HepG2 (cell line): ENCODE results near the gene OPRM1. TPM values are rescaled to one million over a fixed set of nuclear protein-coding genes. Genes with fewer than 3 reads are reported as not detected.

Experiments
- ATAC-seq: fragments of 200-7000 bp; cut with Tn5 transposase; 3 replicates; pipeline ENCODE4 v1.9.1; 2020; ENCODE audit warnings: mild to moderate bottlenecking, moderate library complexity
- BruUV-seq: library from RNA; stranded (reverse); fragments of 400-500 nt; replicated peaks from 2 replicates; lab custom pipeline; 2021; lab: Mats Ljungman, UMichigan
- CTCF ChIA-PET: fragments of 300-600 bp; formaldehyde crosslinking; extraction: SDS; loops from one replicate; lab custom pipeline; 2021; ENCODE audit warnings: low total read pairs, inconsistent platforms, low intra/inter-chr PET ratio; lab: Yijun Ruan, JAX
- POLR2A ChIA-PET: fragments of 350-600 bp; sonication (Branson Sonifier 250); formaldehyde crosslinking; loops from one replicate; lab custom pipeline; 2020; ENCODE audit warnings: antibody characterized with exemption, inconsistent platforms; lab: Yijun Ruan, JAX
- DNase-seq: peaks from one replicate; pipeline ENCODE4 v3.0.0-alpha.2; 2015; ENCODE audit warnings: low spot score
- FAIRE-seq: peaks from 3 replicates; lab custom pipeline; 2011; peaks lifted over from hg19 to GRCh38; lab: Jason Lieb, UNC
- H2AFZ ChIP-seq: one replicate; pipeline ENCODE4 v1.6.1; 2011; ENCODE audit warnings: low read length, inconsistent platforms
- H3K27ac ChIP-seq: fragments of 300-600 bp; 3 replicates; pipeline ENCODE4 v1.8.0; 2011; ENCODE audit warnings: mixed run types, mild to moderate bottlenecking, mixed read lengths, low read length, inconsistent platforms; ENCODE audit not compliant: insufficient read depth; ENCODE audit errors: extremely low read length
- H3K27me3 ChIP-seq, 2 experiments: fragments of 200-600 bp in 1 of 2; 2 replicates in 1 of 2; 3 replicates in 1 of 2; pipeline versions ENCODE4 v1.6.0 to v1.8.0; 2011; ENCODE audit warnings: low read length in 2 of 2, mild to moderate bottlenecking in 2 of 2, moderate library complexity in 2 of 2, inconsistent platforms in 1 of 2; ENCODE audit not compliant: insufficient read depth in 2 of 2, control insufficient read depth in 1 of 2
- H3K36me3 ChIP-seq, 2 experiments: fragments of 200-600 bp in 1 of 2; replicated peaks in 1 of 2; 2 replicates in 1 of 2; 3 replicates in 1 of 2; pipeline versions ENCODE4 v1.5.1 to v1.8.0; 2011; ENCODE audit warnings: low read length in 2 of 2, inconsistent platforms in 1 of 2; ENCODE audit not compliant: insufficient read depth in 2 of 2, control insufficient read depth in 1 of 2
- H3K4me1 ChIP-seq: 2 replicates; pipeline ENCODE4 v1.5.1; 2012; ENCODE audit warnings: low read length, inconsistent platforms; ENCODE audit not compliant: insufficient read depth
- H3K4me2 ChIP-seq: 2 replicates; pipeline ENCODE4 v1.6.0; 2011; ENCODE audit warnings: low read depth, low read length, inconsistent platforms
- H3K4me3 ChIP-seq, 3 experiments: fragments of 200-600 bp in 1 of 3; sonication (generic), shearing (Covaris generic) in 1 of 3; replicated peaks in 1 of 3; 2 replicates each; pipeline ENCODE4 v1.5.1; 2011 to 2016; ENCODE audit warnings: low read length in 3 of 3, inconsistent platforms in 2 of 3, low read depth in 2 of 3, mild to moderate bottlenecking in 2 of 3, control low read depth in 1 of 3, mixed read lengths in 1 of 3; ENCODE audit not compliant: insufficient read depth in 1 of 3
- H3K79me2 ChIP-seq: one replicate; pipeline ENCODE4 v1.6.1; 2011; ENCODE audit warnings: low read length, inconsistent platforms; ENCODE audit not compliant: insufficient read depth
- H3K9ac ChIP-seq: 2 replicates; pipeline ENCODE4 v1.6.0; 2011; ENCODE audit warnings: mild to moderate bottlenecking, low read depth, low read length, inconsistent platforms; ENCODE audit not compliant: insufficient read depth
- H3K9me3 ChIP-seq: 2 replicates; pipeline ENCODE4 v1.5.1; 2012; ENCODE audit warnings: mild to moderate bottlenecking, low read length
- H4K20me1 ChIP-seq: 2 replicates; pipeline ENCODE4 v1.6.0; 2011; ENCODE audit warnings: inconsistent platforms, mild to moderate bottlenecking, low read length, moderate library complexity; ENCODE audit not compliant: insufficient read depth
- MAFF ChIP-seq: IDR thresholded peaks from 2 replicates; pipeline ENCODE4 v1.6.1; 2011; ENCODE audit warnings: low read depth, low read length, improper control_type of control experiment
- MAFK ChIP-seq, 2 experiments: IDR thresholded peaks in 1 of 2; conservative IDR thresholded peaks in 1 of 2; 2 replicates each; pipeline ENCODE4 v1.6.1; 2011; ENCODE audit warnings: improper control_type of control experiment in 2 of 2, low read length in 2 of 2
- NFE2L1 ChIP-seq: sonication (generic); formaldehyde crosslinking; IDR thresholded peaks from 2 replicates; pipeline ENCODE4 v1.4.0; 2020; ENCODE audit warnings: missing genetic modification reagents, mild to moderate bottlenecking, borderline replicate concordance
- ONECUT2 ChIP-seq: sonication (generic); formaldehyde crosslinking; IDR thresholded peaks from 2 replicates; pipeline ENCODE4 v1.4.0; 2020; ENCODE audit warnings: missing genetic modification reagents
- WGBS: methylation state at CpG from one replicate; pipeline ENCODE4 v1.1.6; 2017; ENCODE audit warnings: low lambda C conversion rate; 5-methylcytosine and 5-hydroxymethylcytosine counted together
- in situ Hi-C: cut with HindIII; loops from 2 replicates; pipeline ENCODE4 v1.10.0; 2017; ENCODE audit warnings: low pct_unique_long_range_greater_than_20kb; ENCODE audit not compliant: extremely low pct_ligation_motif_present
- intact Hi-C: fragments of 100-400 bp; cut with micrococcal nuclease; formaldehyde crosslinking; loops from one replicate; pipeline ENCODE4 v1.10.0; 2022; ENCODE audit not compliant: unreplicated experiment
- polyA plus RNA-seq, 8 experiments: library from polyadenylated mRNA; depleted of rRNA in 3 of 8; stranded (reverse) in 7 of 8; unstranded in 1 of 8; fragments of >200 nt; fragmentation: Illumina TruSeq in 4 of 8; extraction: Trizol in 4 of 8; gene quantifications; 2 replicates each; pipeline versions ENCODE4 v1.2.1 to v1.2.3, GENCODE V29; 2011 to 2016; ENCODE audit warnings: low read depth in 4 of 8, missing spikeins in 1 of 8, mixed read lengths in 1 of 8; ENCODE audit not compliant: insufficient read depth in 1 of 8
- total RNA-seq, 5 experiments: library from RNA; depleted of rRNA; stranded (reverse); fragments of >200 nt; fragmentation: Illumina TruSeq; extraction: Trizol; gene quantifications; 2 replicates each; pipeline ENCODE4 v1.2.3, GENCODE V29; 2016; ENCODE audit warnings: low read depth in 1 of 5
- TF ChIP-seq, protein P1 (sequence below): sonication (generic); formaldehyde crosslinking; IDR thresholded peaks from 2 replicates; pipeline ENCODE4 v1.4.0; 2020; ENCODE audit warnings: missing genetic modification reagents
- TF ChIP-seq, protein P2 (sequence below): sonication (generic); formaldehyde crosslinking; IDR thresholded peaks from 2 replicates; pipeline ENCODE4 v1.5.0; 2020; ENCODE audit warnings: missing genetic modification reagents, mild to moderate bottlenecking, borderline replicate concordance

The OPRM1 gene
- total and polyA plus RNA-seq, 2 of the 13 experiments (the other 11 are each of a cell fraction or from before 2014, with no cell fraction given), result not detected

GRCh38 chr6:154187714-154188113 is 148.7 kb downstream of the OPRM1 start (continued):
- TF ChIP-seq ONECUT2 (CRISPR knock-in tag), result no peak
- TF ChIP-seq, protein P1, sequence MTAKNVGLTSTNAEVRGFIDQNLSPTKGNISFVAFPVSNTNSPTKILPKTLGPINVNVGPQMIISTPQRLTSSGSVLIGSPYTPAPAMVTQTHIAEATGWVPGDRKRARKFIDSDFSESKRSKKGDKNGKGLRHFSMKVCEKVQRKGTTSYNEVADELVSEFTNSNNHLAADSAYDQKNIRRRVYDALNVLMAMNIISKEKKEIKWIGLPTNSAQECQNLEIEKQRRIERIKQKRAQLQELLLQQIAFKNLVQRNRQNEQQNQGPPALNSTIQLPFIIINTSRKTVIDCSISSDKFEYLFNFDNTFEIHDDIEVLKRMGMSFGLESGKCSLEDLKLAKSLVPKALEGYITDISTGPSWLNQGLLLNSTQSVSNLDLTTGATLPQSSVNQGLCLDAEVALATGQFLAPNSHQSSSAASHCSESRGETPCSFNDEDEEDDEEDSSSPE, result no peak

DNA sequence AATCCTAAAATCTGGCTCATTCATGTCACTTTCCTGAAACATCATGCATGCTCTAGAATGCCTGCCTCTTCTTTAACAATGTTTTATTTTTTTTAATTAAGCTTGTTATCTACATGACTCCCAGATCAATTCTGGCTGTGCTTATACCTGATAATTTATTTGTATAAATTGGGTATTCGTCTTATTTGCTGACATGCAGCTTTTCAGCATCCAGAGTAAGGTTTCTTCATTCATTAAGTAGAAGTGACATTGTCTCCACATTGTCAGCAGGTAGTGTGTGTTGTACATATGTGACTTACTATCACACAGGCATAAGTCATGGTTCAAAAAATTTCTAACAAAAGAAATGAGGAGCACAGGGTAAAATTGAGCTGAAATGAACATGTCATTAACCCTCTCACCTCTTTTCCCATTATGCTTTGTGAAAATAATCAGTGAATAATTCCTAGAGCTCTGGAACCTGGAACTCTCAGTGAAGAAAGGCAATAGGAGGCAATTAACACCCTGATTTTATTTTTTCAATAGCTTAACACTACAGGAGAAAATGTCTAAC is 157.4 kb downstream of the OPRM1 start:
- Histone ChIP-seq H2AFZ (no peak overlapping the region), H3K36me3 (no peaks in the 10 kb centered on the region), H3K4me2 (no peak overlapping the region), H3K9ac (no peak overlapping the region), H3K4me1 (no peaks in the 10 kb centered on the region), H3K79me2 (no peaks in the 10 kb centered on the region), H4K20me1 (no peaks in the 10 kb centered on the region), H3K27ac (no peak overlapping the region), H3K9me3 (no peaks in the 10 kb centered on the region), H3K27me3 (no peaks in the 10 kb centered on the region; a peak in 1 of 5 replicates), H3K4me3 (no peak overlapping the region)
- intact Hi-C loops (no loop called here), in situ Hi-C loops (no loop called here)
- TF ChIP-seq MAFF, result peak; percentile 70
- TF ChIP-seq MAFK (conservative IDR thresholded peaks at IDR 0.05 in 1 of 2, IDR thresholded peaks at IDR 0.05 in 1 of 2; ENCODE audit: low read length in 2 of 2), result peak; percentile 58 to 77; a peak in 3 of 4 replicates
- TF ChIP-seq, protein P2, sequence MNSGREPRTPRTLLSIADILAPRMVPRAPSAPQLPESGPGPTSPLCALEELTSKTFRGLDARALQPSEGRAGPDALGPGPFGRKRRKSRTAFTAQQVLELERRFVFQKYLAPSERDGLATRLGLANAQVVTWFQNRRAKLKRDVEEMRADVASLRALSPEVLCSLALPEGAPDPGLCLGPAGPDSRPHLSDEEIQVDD (CRISPR knock-in tag), result no peak
- no peak for TF ChIP-seq NFE2L1
- ATAC-seq, result no peak
- no peak for DNase-seq
- ChIA-PET CTCF (no interaction called here), POLR2A (no interaction called here)
- BruUV-seq, result no TSS peak
- FAIRE-seq, result no peak
- 0% methylated on average over 1 of the region's 1 CpG for WGBS
